Measurements from ENCODE around the gene NNMT. TPM values are rescaled to one million over a fixed set of nuclear protein-coding genes. Genes with fewer than 3 reads are reported as not detected.

Gene NNMT
- polyA plus RNA-seq, 2 donors, result 23.5 to 69.1 TPM

DNA sequence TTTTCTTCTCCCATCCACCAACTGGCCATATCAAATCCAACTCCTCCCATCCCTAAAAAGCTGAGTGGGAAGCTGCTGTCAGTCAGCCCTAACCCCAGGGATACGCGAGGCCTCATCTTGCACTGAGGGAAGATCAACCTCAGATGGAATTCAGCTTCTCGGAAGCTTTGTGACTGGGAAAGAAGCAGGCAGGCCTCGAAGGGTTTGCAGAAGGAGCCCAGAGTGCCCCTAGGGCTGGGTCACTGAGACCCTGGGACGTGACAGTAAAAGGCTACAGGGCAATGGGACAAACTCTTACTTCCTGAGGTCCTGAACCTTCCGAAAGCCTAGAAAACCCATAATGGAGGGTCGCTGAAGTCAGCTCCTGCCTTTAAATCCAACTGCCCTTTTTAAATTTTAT, 34.4 kb upstream of the NNMT start:
- Histone ChIP-seq H3K36me3 (ENCODE audit: control insufficient read depth in 2 of 2, insufficient read depth in 2 of 2, low read length in 1 of 2) (no peaks in the 10 kb centered on the region), H3K4me1 (ENCODE audit: control insufficient read depth in 2 of 2, insufficient read depth in 2 of 2, low read length in 1 of 2) (peaks cover 0 to 10% of the 10 kb centered on the region in 2 donors), H3K9me3 (ENCODE audit: control insufficient read depth in 2 of 2, insufficient read depth in 1 of 2, low read depth in 1 of 2, low read length in 1 of 2) (no peaks in the 10 kb centered on the region), H3K27me3 (ENCODE audit: control insufficient read depth in 1 of 2, insufficient read depth in 2 of 2, low read length in 2 of 2) (no peaks in the 10 kb centered on the region), H3K27ac (ENCODE audit: low read depth in 2 of 2, low read length in 1 of 2) (no peak overlapping the region), H3K4me3 (ENCODE audit: low read depth in 1 of 2, low read length in 2 of 2) (no peak overlapping the region)
- 77 to 80% methylated on average over 7 of the region's 7 CpGs for WGBS, 2 donors

DNA sequence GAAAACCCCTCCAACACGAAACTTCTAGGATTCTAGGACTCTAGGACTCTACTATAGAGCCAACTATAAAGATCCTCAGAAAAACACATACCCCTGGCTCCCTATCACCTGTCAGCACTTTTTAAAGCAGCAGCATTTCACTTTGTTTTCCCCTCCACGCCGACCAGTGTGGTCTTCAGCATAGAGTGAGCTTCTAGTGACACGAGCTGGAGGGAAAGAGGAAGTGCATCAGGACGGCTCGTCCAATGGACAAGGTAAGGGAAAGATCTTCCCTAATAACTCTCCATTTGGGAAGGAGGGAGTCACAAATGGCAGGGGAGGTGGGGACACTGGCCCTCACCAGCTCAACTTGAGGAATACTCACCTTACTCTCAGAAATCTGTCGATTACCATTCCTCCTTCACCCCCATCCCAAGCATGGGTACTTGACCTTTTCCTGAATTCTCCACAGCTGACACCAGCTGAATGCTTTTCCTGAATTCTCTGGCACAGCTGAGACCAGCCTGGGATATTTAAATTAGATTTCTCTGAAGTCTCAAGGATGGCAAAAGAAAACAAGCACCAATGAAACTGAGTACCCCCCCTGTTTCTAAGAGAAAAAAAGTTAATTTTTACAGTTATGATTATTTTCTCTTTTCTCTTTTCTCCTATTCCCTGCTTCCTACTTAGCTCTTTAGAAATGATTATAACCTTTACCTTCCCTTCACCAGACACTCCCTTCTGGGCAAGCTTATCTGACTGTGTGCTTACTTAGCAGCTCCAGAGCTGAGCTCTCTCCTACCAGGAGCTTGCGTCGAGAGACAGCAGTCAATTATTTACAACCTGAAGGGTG, 33.3 kb upstream of the NNMT start:
- WGBS, 2 donors, result 23 to 26% methylated on average over 9 of the region's 9 CpGs
- H3K36me3 ChIP-seq (ENCODE audit: control insufficient read depth in 2 of 2, insufficient read depth in 2 of 2, low read length in 1 of 2), result no peaks in the 10 kb centered on the region
- H3K4me1 ChIP-seq (ENCODE audit: control insufficient read depth in 2 of 2, insufficient read depth in 2 of 2, low read length in 1 of 2), result peaks cover 0 to 7% of the 10 kb centered on the region in 2 donors
- H3K9me3 ChIP-seq (ENCODE audit: control insufficient read depth in 2 of 2, insufficient read depth in 1 of 2, low read depth in 1 of 2, low read length in 1 of 2), result no peaks in the 10 kb centered on the region
- H3K27ac ChIP-seq (ENCODE audit: low read depth in 2 of 2, low read length in 1 of 2), result no peak overlapping the region
- no peak overlapping the region for H3K4me3 ChIP-seq (ENCODE audit: low read depth in 1 of 2, low read length in 2 of 2)
- no peaks in the 10 kb centered on the region for H3K27me3 ChIP-seq (ENCODE audit: control insufficient read depth in 1 of 2, insufficient read depth in 2 of 2, low read length in 2 of 2)

DNA sequence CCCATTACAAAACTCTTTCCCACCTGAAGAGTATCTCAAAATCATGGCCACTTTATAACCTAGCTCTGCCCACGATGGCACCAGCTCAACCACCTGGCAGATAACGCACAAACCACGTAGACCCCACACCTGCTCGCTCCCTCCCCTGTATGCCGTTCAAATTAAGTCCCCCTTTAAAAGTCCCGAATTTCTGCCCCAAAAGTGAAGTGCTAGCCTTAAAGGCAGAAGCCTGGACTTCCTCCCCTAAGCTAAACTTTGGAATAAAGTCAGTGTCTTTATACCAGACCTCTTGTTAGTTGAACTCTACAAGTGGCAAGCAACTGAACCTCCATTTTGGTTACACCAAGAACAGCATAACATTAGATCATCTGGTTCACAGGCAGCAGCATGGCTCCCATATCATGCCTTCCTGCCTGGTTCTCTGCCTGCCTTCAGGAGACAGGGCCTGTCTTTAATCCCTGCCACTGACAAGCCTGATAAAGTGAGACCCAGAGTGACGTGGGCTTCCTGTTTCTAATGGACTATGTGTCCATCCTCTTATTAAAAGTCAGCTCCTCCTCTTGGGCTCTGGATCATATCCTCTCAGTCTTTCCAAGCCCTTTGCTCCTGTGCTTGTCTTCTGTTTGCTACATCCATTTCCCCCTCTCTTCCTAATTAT, 32.6 kb upstream of the NNMT start:
- no peaks in the 10 kb centered on the region for H3K36me3 ChIP-seq (ENCODE audit: control insufficient read depth in 2 of 2, insufficient read depth in 2 of 2, low read length in 1 of 2)
- 63 to 77% methylated on average over 7 of the region's 7 CpGs for WGBS, 2 donors
- no peak overlapping the region for H3K27ac ChIP-seq (ENCODE audit: low read depth in 2 of 2, low read length in 1 of 2)
- peaks cover 0 to under 1% of the 10 kb centered on the region in 2 donors for H3K4me1 ChIP-seq (ENCODE audit: control insufficient read depth in 2 of 2, insufficient read depth in 2 of 2, low read length in 1 of 2)
- no peaks in the 10 kb centered on the region for H3K27me3 ChIP-seq (ENCODE audit: control insufficient read depth in 1 of 2, insufficient read depth in 2 of 2, low read length in 2 of 2)
- H3K9me3 ChIP-seq (ENCODE audit: control insufficient read depth in 2 of 2, insufficient read depth in 1 of 2, low read depth in 1 of 2, low read length in 1 of 2), result no peaks in the 10 kb centered on the region
- no peak overlapping the region for H3K4me3 ChIP-seq (ENCODE audit: low read depth in 1 of 2, low read length in 2 of 2)

DNA sequence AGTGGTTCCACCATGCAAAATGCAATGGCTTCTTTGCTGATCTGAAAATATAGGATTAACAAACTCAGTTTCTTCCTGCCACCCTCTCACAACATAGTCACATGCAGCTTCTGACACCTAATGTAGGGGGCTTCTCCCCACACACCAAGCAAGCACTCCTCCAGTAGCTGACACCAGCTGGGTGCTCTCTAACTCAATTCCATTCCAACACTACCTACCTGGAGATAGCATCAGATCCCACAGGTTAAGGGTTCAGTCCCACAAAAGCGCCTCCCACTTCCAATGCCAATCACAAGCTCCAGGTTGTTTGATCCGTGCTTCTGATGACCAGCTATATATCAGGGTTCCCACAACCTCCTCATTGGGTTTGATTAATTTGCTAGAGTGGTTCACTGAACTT, 31.8 kb upstream of the NNMT start:
- WGBS, 2 donors, result 79 to 86% methylated on average over 2 of the region's 2 CpGs
- Histone ChIP-seq H3K4me1 (ENCODE audit: control insufficient read depth in 2 of 2, insufficient read depth in 2 of 2, low read length in 1 of 2) (no peaks in the 10 kb centered on the region), H3K4me3 (ENCODE audit: low read depth in 1 of 2, low read length in 2 of 2) (no peak overlapping the region), H3K36me3 (ENCODE audit: control insufficient read depth in 2 of 2, insufficient read depth in 2 of 2, low read length in 1 of 2) (no peaks in the 10 kb centered on the region), H3K27ac (ENCODE audit: low read depth in 2 of 2, low read length in 1 of 2) (no peak overlapping the region), H3K27me3 (ENCODE audit: control insufficient read depth in 1 of 2, insufficient read depth in 2 of 2, low read length in 2 of 2) (no peaks in the 10 kb centered on the region), H3K9me3 (ENCODE audit: control insufficient read depth in 2 of 2, insufficient read depth in 1 of 2, low read depth in 1 of 2, low read length in 1 of 2) (no peaks in the 10 kb centered on the region)

DNA sequence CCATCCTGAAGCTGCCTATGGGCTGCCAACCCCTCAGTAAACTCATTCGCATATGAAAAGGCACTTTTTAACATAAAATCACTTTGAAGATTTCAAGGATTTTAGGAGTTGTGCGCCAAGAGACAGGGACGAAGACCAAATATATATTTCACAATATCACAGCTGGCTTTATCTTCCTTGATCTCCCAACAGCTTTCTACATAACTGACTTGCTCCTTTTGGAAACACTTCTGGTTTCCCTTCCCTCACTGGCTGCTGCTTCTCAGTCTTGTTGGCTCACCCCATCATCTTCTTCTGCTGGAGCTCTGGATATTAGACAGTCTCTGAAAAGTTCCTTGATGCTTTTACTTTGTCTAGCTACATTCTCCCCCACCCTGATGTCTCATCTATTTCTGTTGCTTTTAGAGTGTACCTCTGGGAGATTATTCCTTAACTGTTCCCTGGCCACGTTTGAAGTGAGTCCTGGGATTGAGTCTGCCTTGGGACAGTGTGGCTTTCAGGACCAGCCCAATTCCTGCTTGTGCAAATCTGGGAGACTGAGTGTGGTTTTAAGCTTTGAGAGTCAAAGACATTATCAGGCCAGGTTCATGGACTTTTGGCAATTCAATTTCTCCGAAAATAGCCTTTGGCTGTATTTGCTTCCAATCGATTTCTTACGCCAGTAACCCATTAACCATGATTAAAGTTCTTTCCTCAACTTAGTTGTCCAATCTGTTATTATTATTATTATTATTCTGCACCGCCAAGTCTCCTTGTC, 30.9 kb upstream of the NNMT start:
- H3K4me1 ChIP-seq (ENCODE audit: control insufficient read depth in 2 of 2, insufficient read depth in 2 of 2, low read length in 1 of 2), result no peaks in the 10 kb centered on the region
- H3K4me3 ChIP-seq (ENCODE audit: low read depth in 1 of 2, low read length in 2 of 2), result no peak overlapping the region
- H3K9me3 ChIP-seq (ENCODE audit: control insufficient read depth in 2 of 2, insufficient read depth in 1 of 2, low read depth in 1 of 2, low read length in 1 of 2), result no peaks in the 10 kb centered on the region
- H3K27me3 ChIP-seq (ENCODE audit: control insufficient read depth in 1 of 2, insufficient read depth in 2 of 2, low read length in 2 of 2), result no peaks in the 10 kb centered on the region
- no peaks in the 10 kb centered on the region for H3K36me3 ChIP-seq (ENCODE audit: control insufficient read depth in 2 of 2, insufficient read depth in 2 of 2, low read length in 1 of 2)
- WGBS, 2 donors, result 68 to 75% methylated on average over 8 of the region's 8 CpGs
- no peak overlapping the region for H3K27ac ChIP-seq (ENCODE audit: low read depth in 2 of 2, low read length in 1 of 2)

DNA sequence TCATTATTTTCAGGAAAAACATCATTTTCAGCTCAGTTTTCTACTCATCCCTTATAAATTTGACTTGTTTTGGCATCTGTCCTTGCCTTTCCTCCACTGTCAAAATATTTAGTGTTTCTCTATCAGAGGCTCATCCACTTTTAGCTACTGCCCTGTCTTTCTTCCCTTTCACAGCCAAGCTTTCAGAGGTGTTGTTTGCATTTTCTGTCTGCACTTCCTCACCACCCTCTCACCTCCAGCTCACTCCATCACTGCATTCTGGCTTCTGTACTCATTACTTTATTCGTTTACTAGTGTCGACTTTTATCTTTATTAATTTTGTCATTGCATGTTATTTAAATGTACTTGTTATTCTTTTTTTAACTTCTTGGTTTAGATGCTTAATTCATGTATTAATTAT, 26.7 kb upstream of the NNMT start:
- Histone ChIP-seq H3K4me3 (ENCODE audit: low read depth in 1 of 2, low read length in 2 of 2) (no peak overlapping the region), H3K4me1 (ENCODE audit: control insufficient read depth in 2 of 2, insufficient read depth in 2 of 2, low read length in 1 of 2) (peaks cover 0 to under 1% of the 10 kb centered on the region in 2 donors), H3K9me3 (ENCODE audit: control insufficient read depth in 2 of 2, insufficient read depth in 1 of 2, low read depth in 1 of 2, low read length in 1 of 2) (no peaks in the 10 kb centered on the region), H3K27ac (ENCODE audit: low read depth in 2 of 2, low read length in 1 of 2) (no peak overlapping the region), H3K36me3 (ENCODE audit: control insufficient read depth in 2 of 2, insufficient read depth in 2 of 2, low read length in 1 of 2) (no peaks in the 10 kb centered on the region), H3K27me3 (ENCODE audit: control insufficient read depth in 1 of 2, insufficient read depth in 2 of 2, low read length in 2 of 2) (no peaks in the 10 kb centered on the region)
- WGBS, 2 donors, result 64 to 65% methylated on average over 2 of the region's 2 CpGs

- H3K4me1 ChIP-seq (ENCODE audit: control insufficient read depth in 2 of 2, insufficient read depth in 2 of 2, low read length in 1 of 2), result peaks cover 0 to 2% of the 10 kb centered on the region in 2 donors
- H3K27me3 ChIP-seq (ENCODE audit: control insufficient read depth in 1 of 2, insufficient read depth in 2 of 2, low read length in 2 of 2), result no peaks in the 10 kb centered on the region
- H3K9me3 ChIP-seq (ENCODE audit: control insufficient read depth in 2 of 2, insufficient read depth in 1 of 2, low read depth in 1 of 2, low read length in 1 of 2), result no peaks in the 10 kb centered on the region
- H3K27ac ChIP-seq (ENCODE audit: low read depth in 2 of 2, low read length in 1 of 2), result no peak overlapping the region
- 89 to 92% methylated on average over 5 of the region's 5 CpGs for WGBS, 2 donors
- H3K4me3 ChIP-seq (ENCODE audit: low read depth in 1 of 2, low read length in 2 of 2), result no peak overlapping the region
- H3K36me3 ChIP-seq (ENCODE audit: control insufficient read depth in 2 of 2, insufficient read depth in 2 of 2, low read length in 1 of 2), result no peaks in the 10 kb centered on the region
These were observed 25.5 kb upstream of the NNMT start for GRCh38 chr11:114270531-114271270.

- Histone ChIP-seq H3K27me3 (ENCODE audit: control insufficient read depth in 1 of 2, insufficient read depth in 2 of 2, low read length in 2 of 2) (no peaks in the 10 kb centered on the region), H3K36me3 (ENCODE audit: control insufficient read depth in 2 of 2, insufficient read depth in 2 of 2, low read length in 1 of 2) (no peaks in the 10 kb centered on the region), H3K4me3 (ENCODE audit: low read depth in 1 of 2, low read length in 2 of 2) (no peak overlapping the region), H3K4me1 (ENCODE audit: control insufficient read depth in 2 of 2, insufficient read depth in 2 of 2, low read length in 1 of 2) (peaks cover 0 to 2% of the 10 kb centered on the region in 2 donors), H3K9me3 (ENCODE audit: control insufficient read depth in 2 of 2, insufficient read depth in 1 of 2, low read depth in 1 of 2, low read length in 1 of 2) (no peaks in the 10 kb centered on the region), H3K27ac (ENCODE audit: low read depth in 2 of 2, low read length in 1 of 2) (no peak overlapping the region)
- WGBS, 2 donors, result 55 to 56% methylated on average over 2 of the region's 2 CpGs
These were observed 24.9 kb upstream of the NNMT start for GRCh38 chr11:114271316-114271715.

GRCh38 chr11:114272311-114272710, 23.9 kb upstream of the NNMT start:
- Histone ChIP-seq H3K27ac (ENCODE audit: low read depth in 2 of 2, low read length in 1 of 2) (no peak overlapping the region), H3K27me3 (ENCODE audit: control insufficient read depth in 1 of 2, insufficient read depth in 2 of 2, low read length in 2 of 2) (no peaks in the 10 kb centered on the region), H3K9me3 (ENCODE audit: control insufficient read depth in 2 of 2, insufficient read depth in 1 of 2, low read depth in 1 of 2, low read length in 1 of 2) (no peaks in the 10 kb centered on the region), H3K36me3 (ENCODE audit: control insufficient read depth in 2 of 2, insufficient read depth in 2 of 2, low read length in 1 of 2) (no peaks in the 10 kb centered on the region), H3K4me1 (ENCODE audit: control insufficient read depth in 2 of 2, insufficient read depth in 2 of 2, low read length in 1 of 2) (peaks cover 0 to 2% of the 10 kb centered on the region in 2 donors), H3K4me3 (ENCODE audit: low read depth in 1 of 2, low read length in 2 of 2) (no peak overlapping the region)
- 54 to 71% methylated on average over 4 of the region's 4 CpGs for WGBS, 2 donors

Data from esophagus (tissue), 2 donors.